DMS53 (cell line): Measurements from ENCODE around the gene ACTR3.

ENCODE experiments used
- DNase-seq: peaks from one replicate; lab custom pipeline; 2025; lab: John Stamatoyannopoulos, UW

Gene ACTR3

DNA sequence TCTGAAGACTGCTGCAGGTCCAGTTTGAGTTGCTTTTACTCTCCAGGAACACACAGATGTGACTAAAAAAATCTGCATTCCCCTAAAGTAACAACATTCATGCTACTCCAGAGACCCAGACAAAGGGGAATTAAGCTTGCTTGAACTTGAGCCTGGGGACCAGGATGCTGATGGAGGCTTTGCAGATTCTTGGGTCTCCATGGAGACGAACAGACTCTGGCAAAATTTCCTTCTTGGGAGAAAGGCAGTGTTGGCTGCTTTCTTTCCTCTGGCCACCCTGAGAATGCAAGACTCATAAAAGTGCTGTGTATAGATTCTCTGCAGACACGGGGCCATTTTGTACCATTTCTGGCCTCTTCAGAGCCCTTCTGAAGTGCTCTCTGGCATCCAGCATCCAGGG lies 112.0 kb downstream of the ACTR3 start:
- DNase-seq: peak; percentile 45

DNA sequence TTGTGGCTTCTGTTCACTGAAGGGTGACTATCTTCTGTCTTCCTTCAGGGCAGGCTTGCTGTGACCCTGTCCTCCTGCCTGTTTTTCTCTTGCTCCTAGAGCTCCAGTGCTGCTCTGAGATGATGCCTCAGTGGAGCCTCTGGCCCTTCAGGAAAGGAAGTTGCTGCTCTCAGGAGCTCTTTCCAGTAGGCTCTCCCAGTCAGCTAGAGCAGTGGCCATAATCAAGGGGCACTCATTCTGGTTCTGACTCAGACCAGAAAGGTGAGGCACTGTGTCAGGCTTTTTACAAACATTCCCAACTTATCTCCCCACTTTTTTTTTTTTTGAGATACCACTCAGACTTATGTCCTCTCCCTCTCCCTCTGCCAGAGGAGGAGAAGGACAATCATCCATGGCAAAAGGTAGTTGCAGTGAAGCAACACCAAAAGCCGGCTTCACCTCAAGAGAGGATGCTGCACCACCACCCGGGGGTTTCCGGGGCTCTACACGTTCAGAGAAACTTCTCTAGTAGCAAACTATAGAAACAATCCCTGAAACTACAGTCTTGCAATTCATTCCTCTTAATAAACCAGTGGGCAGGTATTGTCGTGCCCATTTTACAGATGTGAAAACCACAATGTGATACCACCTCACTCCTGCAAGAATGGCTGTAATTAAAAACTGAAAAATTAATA lies 115.4 kb downstream of the ACTR3 start:
- DNase-seq: peak; percentile 26

DNA sequence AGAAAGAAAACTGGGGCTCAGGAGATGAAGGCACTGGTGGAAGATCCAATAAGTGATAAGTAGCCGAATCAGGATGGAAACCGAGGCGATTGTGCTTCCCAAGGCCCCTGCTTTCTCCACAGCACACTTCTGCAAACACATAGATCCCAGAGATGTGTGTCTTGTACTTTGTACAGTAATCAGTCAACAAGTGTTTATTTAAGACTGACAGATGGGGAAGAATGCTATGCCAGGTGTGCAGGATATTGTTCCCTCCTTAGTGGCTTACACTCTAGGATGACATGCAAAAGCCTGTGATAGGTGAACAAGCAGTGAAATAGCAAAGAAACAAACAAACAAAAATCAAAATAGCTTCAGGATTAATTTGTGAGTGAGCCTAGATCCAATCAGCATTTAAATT lies 116.6 kb downstream of the ACTR3 start:
- DNase-seq: peak; percentile 93

DNA sequence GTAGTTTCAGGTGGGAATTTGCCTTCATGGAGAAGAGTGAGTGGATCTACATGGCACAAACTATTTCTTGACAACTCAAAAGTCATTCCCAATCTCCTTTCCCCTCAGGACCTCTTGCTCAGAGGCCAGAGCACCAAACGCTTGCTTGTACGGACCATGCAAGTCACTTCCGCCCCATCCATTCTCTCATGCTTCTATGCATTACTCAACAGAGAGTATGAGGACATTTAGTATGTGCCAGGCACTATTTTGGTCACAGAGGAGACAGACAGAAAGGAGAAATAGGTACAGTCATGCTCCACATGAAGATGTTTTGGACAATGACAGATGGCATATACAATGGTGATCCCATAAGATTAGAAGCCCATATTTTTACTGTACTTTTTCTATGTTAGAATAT lies 117.5 kb downstream of the ACTR3 start:
- DNase-seq: no peak

DNA sequence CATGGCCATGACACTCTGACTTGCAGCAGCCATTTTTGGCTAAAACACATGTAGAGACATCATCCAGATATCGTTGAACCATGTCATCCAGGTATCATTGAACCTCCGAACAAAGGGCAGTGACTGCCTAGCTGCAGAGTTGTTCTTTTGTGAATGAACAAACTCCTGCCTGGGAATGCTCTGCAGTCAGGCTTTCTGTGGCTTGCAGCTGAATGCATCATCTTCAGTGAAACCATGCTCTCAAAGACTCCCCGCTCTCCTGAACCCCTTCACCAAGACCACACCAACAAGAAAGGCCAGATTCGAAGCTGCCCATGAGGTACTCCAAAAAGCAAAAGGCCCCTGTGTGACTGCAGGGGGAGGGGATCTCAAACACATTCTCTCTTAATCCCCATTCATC lies 118.8 kb downstream of the ACTR3 start:
- DNase-seq: no peak

DNA sequence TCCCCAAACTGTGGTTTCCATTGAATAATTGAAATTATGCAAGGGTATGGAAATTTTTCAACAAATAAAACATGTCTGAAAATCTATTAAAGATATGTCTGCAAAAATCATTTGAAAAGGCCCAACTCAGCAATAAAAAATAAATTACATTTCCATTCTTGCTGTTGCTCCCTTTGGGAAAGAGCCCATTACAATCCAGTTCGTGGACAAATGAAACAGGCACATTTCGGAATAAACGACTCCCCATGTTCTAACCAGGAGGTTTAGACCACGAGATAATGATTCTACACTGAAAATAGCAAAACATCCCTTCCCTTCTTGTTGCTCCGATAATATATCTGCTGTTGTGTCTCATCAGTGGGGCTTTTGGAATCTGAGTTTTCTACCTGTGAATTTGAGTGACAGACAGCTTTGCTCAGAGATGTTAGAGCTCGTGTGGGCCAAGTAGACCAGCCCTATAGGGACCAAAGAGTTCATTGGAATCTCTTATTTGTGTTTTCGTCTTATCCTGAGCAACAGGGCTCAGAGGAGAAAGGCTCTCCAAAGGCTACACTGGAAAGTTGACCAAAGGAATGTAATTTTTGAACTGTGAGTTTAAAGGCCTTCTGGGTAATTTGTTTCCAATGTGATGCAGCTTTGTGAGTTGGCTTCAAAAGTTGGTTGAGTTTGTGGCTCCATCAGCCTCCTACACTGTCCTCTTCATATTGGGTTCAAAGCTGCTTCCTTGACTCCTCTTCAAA lies 119.5 kb downstream of the ACTR3 start:
- no peak for DNase-seq

DNA sequence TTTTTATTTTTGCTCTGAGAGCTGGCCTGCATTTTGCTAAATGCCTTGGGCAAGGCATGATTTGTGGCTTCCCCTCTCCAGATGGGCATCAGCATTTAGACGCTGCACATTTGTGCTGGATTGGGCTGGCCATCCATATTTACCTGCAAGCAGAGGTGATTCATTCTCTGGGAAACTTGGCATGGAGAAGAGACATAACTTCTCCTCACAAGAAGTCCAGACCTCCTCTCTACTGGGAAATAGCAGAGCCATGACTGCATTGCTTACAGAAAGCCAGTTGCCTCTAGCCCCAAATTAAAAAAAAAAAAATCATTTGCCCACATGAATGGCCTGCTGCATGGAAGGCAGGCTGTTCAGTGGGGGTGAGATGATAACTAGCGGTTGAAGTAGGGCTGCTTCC lies 120.1 kb downstream of the ACTR3 start:
- peak; percentile 64 for DNase-seq

DNA sequence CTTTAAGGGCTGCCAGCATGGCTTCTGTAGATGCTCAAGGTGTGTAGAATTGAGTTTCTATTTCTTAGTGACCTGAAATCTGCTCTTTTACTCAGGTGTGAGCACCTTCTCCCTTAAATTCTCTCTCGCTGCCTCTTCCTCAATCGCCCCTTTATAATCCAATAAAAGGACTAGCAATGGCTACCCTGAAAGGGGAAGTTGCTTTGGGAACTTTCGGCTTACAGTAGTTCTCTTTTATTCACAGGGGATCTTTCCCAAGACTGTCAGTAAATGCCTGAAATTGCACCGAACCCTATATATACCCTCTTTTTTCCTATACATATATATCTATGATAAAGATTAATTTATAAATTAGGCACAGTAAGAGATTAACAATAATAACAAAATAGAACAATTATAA lies 121.8 kb downstream of the ACTR3 start:
- DNase-seq: no peak
